Keratinocyte (primary cell): ENCODE results near the gene RHBDL2. TPM values are rescaled to one million over a fixed set of nuclear protein-coding genes. Genes with fewer than 3 reads are reported as not detected.

Experiments used
- DNase-seq: peaks from one replicate; pipeline ENCODE4 v3.0.0-alpha.2; 2011; ENCODE audit warnings: low read depth, missing footprints, low spot score
- FAIRE-seq: peaks from 2 replicates; lab custom pipeline; 2011; peaks lifted over from hg19 to GRCh38; lab: Jason Lieb, UNC
- H2AFZ ChIP-seq: 2 replicates; pipeline ENCODE4 v1.6.0; 2012; ENCODE audit warnings: low read length, control low read depth, inconsistent platforms; ENCODE audit not compliant: control insufficient read depth
- H3K27ac ChIP-seq: 2 replicates; pipeline ENCODE4 v1.5.1; 2011; ENCODE audit warnings: low read length; ENCODE audit not compliant: control insufficient read depth, insufficient read depth
- H3K27me3 ChIP-seq: 3 replicates; pipeline ENCODE4 v1.6.0; 2011; ENCODE audit warnings: low read length; ENCODE audit not compliant: control insufficient read depth, insufficient read depth; ENCODE audit errors: extremely low read depth
- H3K36me3 ChIP-seq, 2 experiments: 2 replicates in 1 of 2; 3 replicates in 1 of 2; pipeline ENCODE4 v1.5.1; 2011; ENCODE audit warnings: low read length in 2 of 2, mild to moderate bottlenecking in 1 of 2; ENCODE audit not compliant: control insufficient read depth in 2 of 2, insufficient read depth in 2 of 2; ENCODE audit errors: extremely low read depth in 1 of 2
- H3K4me1 ChIP-seq: 3 replicates; pipeline ENCODE4 v1.5.1; 2011; ENCODE audit warnings: low read length; ENCODE audit not compliant: control insufficient read depth, insufficient read depth; ENCODE audit errors: extremely low read depth
- H3K4me2 ChIP-seq: 3 replicates; pipeline ENCODE4 v1.6.0; 2011; ENCODE audit warnings: low read depth, low read length; ENCODE audit not compliant: control insufficient read depth, insufficient read depth; ENCODE audit errors: extremely low read depth
- H3K4me3 ChIP-seq, 3 experiments: fragments of 200-600 bp in 1 of 3; sonication (generic) in 1 of 3; 2 replicates in 2 of 3; 3 replicates in 1 of 3; pipeline ENCODE4 v1.5.1; 2011 to 2016; ENCODE audit warnings: low read length in 3 of 3, mild to moderate bottlenecking in 3 of 3, control low read depth in 2 of 3, inconsistent platforms in 1 of 3, low read depth in 1 of 3, mixed read lengths in 1 of 3, mixed run types in 1 of 3, moderate library complexity in 1 of 3; ENCODE audit not compliant: control insufficient read depth in 2 of 3, insufficient read depth in 2 of 3; ENCODE audit errors: extremely low read depth in 1 of 3
- H3K79me2 ChIP-seq: 2 replicates; pipeline ENCODE4 v1.6.0; 2012; ENCODE audit warnings: low read length; ENCODE audit not compliant: control insufficient read depth, insufficient read depth
- H3K9ac ChIP-seq: 3 replicates; pipeline ENCODE4 v1.6.0; 2011; ENCODE audit warnings: low read length; ENCODE audit not compliant: control insufficient read depth, insufficient read depth; ENCODE audit errors: extremely low read depth
- H3K9me1 ChIP-seq: 3 replicates; pipeline ENCODE4 v1.6.0; 2011; ENCODE audit warnings: low read length; ENCODE audit not compliant: control insufficient read depth, insufficient read depth; ENCODE audit errors: extremely low read depth
- H3K9me3 ChIP-seq: 2 replicates; pipeline ENCODE4 v1.5.1; 2012; ENCODE audit warnings: low read depth, low read length; ENCODE audit not compliant: control insufficient read depth
- H4K20me1 ChIP-seq: 3 replicates; pipeline ENCODE4 v1.6.0; 2011; ENCODE audit warnings: low read length; ENCODE audit not compliant: control insufficient read depth, insufficient read depth; ENCODE audit errors: extremely low read depth
- EZH2 ChIP-seq: IDR thresholded peaks from one replicate; pipeline ENCODE4 v1.6.1; 2012; ENCODE audit warnings: inconsistent platforms, mild to moderate bottlenecking, low read length, moderate library complexity
- dilution Hi-C: fragments of 300-500 bp; cut with MboI; formaldehyde crosslinking; loops from one replicate; pipeline ENCODE4 v1.7.0; 2020; ENCODE audit warnings: low sequenced_read_pairs; ENCODE audit not compliant: extremely low pct_ligation_motif_present
- polyA plus RNA-seq, 5 experiments: library from polyadenylated mRNA; depleted of rRNA in 3 of 5; stranded (reverse) in 3 of 5; stranded (forward) in 1 of 5; unstranded in 1 of 5; fragments of >200 nt; gene quantifications; 1 replicate in 1 of 5; 2 replicates in 3 of 5; 3 replicates in 1 of 5; pipeline versions ENCODE4 v1.2.1 to v1.2.3, GENCODE V29; 2011 to 2012; ENCODE audit warnings: missing spikeins in 2 of 5, low read depth in 1 of 5, low replicate concordance in 1 of 5
- TF ChIP-seq, protein P1 (sequence below), 3 experiments: IDR thresholded peaks in 1 of 3; conservative IDR thresholded peaks in 1 of 3; optimal IDR thresholded peaks in 1 of 3; 2 replicates in 2 of 3; 3 replicates in 1 of 3; pipeline versions ENCODE3 to v1.5.1; 2011; ENCODE audit warnings: low read length in 3 of 3, mild to moderate bottlenecking in 3 of 3, moderate library complexity in 2 of 3, control low read depth in 1 of 3, inconsistent platforms in 1 of 3; ENCODE audit not compliant: insufficient read depth in 2 of 3; ENCODE audit errors: extremely low read depth in 1 of 3

RHBDL2 gene
- polyA plus RNA-seq, 1 donor (not counting 4 experiments of a cell fraction or from before 2014, with no cell fraction given), result 7.9 TPM

DNA sequence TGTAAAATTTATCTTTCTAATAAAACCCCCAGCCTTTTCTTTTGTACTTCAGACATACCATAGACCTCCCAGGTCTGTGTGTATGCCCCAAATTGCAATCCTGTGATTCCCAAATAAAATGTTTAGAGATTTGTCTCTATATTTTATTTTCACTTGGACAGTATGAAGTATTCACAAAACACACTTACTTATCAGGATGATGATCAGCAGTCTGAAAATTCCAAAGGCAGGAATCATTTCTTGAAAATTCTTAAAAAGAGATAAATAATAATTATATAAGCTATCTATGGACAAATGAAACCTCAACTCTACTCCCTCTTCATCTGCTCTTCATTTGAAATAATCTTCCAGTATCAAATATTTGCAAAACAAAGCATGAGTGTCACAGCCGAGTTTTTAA, 48.7 kb downstream of the RHBDL2 start:
- H4K20me1 ChIP-seq, result no peaks in the 10 kb centered on the region
- DNase-seq, result no peak
- no peak overlapping the region for H3K4me3 ChIP-seq
- no peaks in the 10 kb centered on the region for H3K36me3 ChIP-seq
- H3K27me3 ChIP-seq, result no peaks in the 10 kb centered on the region
- no peak for TF ChIP-seq EZH2
- TF ChIP-seq, protein P1, sequence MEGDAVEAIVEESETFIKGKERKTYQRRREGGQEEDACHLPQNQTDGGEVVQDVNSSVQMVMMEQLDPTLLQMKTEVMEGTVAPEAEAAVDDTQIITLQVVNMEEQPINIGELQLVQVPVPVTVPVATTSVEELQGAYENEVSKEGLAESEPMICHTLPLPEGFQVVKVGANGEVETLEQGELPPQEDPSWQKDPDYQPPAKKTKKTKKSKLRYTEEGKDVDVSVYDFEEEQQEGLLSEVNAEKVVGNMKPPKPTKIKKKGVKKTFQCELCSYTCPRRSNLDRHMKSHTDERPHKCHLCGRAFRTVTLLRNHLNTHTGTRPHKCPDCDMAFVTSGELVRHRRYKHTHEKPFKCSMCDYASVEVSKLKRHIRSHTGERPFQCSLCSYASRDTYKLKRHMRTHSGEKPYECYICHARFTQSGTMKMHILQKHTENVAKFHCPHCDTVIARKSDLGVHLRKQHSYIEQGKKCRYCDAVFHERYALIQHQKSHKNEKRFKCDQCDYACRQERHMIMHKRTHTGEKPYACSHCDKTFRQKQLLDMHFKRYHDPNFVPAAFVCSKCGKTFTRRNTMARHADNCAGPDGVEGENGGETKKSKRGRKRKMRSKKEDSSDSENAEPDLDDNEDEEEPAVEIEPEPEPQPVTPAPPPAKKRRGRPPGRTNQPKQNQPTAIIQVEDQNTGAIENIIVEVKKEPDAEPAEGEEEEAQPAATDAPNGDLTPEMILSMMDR (optimal IDR thresholded peaks at IDR 0.05 in 1 of 3, IDR thresholded peaks at IDR 0.05 in 1 of 3, conservative IDR thresholded peaks at IDR 0.05 in 1 of 3; ENCODE audit: extremely low read depth in 1 of 3, insufficient read depth in 2 of 3, low read length in 3 of 3), result no peak
- FAIRE-seq, result no peak
- no peaks in the 10 kb centered on the region for H3K9me1 ChIP-seq
- no peaks in the 10 kb centered on the region for H3K79me2 ChIP-seq
- no peak overlapping the region for H3K27ac ChIP-seq
- no peak overlapping the region for H3K9ac ChIP-seq
- dilution Hi-C loops, result no loop called here
- no peaks in the 10 kb centered on the region for H3K4me1 ChIP-seq
- H3K4me2 ChIP-seq, result no peak overlapping the region
- no peaks in the 10 kb centered on the region for H3K9me3 ChIP-seq
- H2AFZ ChIP-seq, result no peak overlapping the region

DNA sequence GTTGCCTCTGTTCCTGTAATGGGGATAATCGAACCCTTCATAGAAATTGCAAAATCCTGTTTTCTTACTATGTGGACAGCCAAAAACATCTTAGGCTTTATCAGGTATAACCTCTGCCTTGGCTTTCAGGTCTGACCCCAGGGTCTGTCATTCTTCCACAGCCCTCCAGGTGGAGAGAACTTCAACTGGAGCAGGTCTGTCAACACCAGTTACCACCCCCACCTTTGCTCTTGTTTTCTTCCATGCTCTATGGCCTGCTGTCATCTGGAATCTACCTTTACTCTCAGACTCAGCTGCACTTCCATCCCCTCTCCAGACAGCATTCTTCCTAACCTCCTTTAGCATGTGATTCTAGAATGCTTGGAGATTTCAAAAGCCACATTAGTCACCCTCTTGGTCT, 49.9 kb downstream of the RHBDL2 start:
- no peak for DNase-seq
- Histone ChIP-seq H3K9me3 (no peaks in the 10 kb centered on the region), H4K20me1 (no peaks in the 10 kb centered on the region), H3K9ac (no peak overlapping the region), H2AFZ (no peak overlapping the region), H3K79me2 (no peaks in the 10 kb centered on the region), H3K9me1 (no peaks in the 10 kb centered on the region), H3K27ac (no peak overlapping the region), H3K36me3 (peaks cover 0 to 1% of the 10 kb centered on the region in 2 experiments), H3K4me3 (no peak overlapping the region), H3K4me2 (no peak overlapping the region), H3K27me3 (no peaks in the 10 kb centered on the region), H3K4me1 (no peaks in the 10 kb centered on the region)
- no peak for TF ChIP-seq EZH2
- TF ChIP-seq, protein P1 (optimal IDR thresholded peaks at IDR 0.05 in 1 of 3, IDR thresholded peaks at IDR 0.05 in 1 of 3, conservative IDR thresholded peaks at IDR 0.05 in 1 of 3; ENCODE audit: extremely low read depth in 1 of 3, insufficient read depth in 2 of 3, low read length in 3 of 3), result peak in 2 of 3 experiments; percentile 10 to 11
- no peak for FAIRE-seq
- dilution Hi-C loops, result no loop called here
